Left kidney (tissue), 1 donor: Measurements from ENCODE around the gene DNAH6. TPM values are rescaled to one million over a fixed set of nuclear protein-coding genes. Genes with fewer than 3 reads are reported as not detected.

Experiments used
- polyA plus RNA-seq: library from polyadenylated mRNA; unstranded; fragments of 120-200 nt; gene quantifications from one replicate; pipeline ENCODE4 v1.2.1, GENCODE V29; 2013; ENCODE audit not compliant: insufficient read length

DNAH6 gene
- polyA plus RNA-seq, 1 donor: 3.6 TPM

Other genes with a start within 250 kb of the DNAH6 start
- 189 TPM for gene SUCLG1, start 57.2 kb upstream of the DNAH6 start, polyA plus RNA-seq